Stimulated activated CD8-positive, alpha-beta memory T cell treated with anti-CD3 and anti-CD28 coated beads, Interleukin-2, amount 100 ng/mL, for 48 hours (primary cell): ENCODE results near the gene CHN1.

Source experiments
- DNase-seq, 2 donors: peaks; one replicate each; pipeline ENCODE4 v3.0.0-alpha.2; 2020; ENCODE audit warnings: low read depth in 2 of 2

Gene CHN1

DNA sequence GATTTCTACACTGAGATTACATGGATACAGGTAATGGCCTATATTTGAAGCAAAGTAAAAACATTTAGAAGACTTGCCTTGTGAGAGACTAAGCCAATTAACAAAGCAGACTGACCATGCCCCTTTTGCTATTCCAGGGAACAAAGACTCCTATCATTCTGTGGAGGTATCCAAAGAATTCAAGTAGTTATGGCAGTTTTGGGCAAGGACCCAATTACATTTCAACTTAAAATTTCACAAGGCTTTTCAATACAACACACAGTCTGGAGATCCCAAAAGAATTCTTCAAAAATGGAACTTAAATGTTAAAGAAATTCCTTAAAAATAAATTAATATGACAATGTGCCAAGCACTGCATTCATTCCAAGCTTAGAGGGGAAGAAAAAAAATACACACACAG lies 131.7 kb downstream of the CHN1 start:
- DNase-seq = no peak

- no peak for DNase-seq
Measured at GRCh38 chr2:174870787-174871186, 134.4 kb downstream of the CHN1 start.

GRCh38 chr2:174868878-174869277 lies 136.3 kb downstream of the CHN1 start:
- DNase-seq = no peak

DNA sequence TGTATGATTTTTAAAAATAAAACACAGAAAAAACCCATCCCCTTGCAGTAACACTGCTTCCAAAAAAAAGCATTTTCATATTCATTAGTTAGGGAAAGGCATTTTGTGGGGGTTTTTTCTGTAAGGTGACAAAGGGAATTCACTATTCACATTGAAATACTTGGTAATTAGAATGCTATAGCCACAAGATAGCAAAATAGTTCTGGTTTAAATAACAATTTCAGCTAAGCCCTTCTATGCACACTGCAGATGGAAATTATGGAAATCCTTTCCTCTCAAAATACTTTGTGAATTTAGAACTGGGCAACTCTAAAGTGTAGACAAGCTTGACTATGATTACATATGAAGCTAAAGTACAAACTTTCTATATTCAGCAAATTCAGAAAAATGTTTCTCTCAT lies 138.8 kb downstream of the CHN1 start:
- DNase-seq = no peak

DNA sequence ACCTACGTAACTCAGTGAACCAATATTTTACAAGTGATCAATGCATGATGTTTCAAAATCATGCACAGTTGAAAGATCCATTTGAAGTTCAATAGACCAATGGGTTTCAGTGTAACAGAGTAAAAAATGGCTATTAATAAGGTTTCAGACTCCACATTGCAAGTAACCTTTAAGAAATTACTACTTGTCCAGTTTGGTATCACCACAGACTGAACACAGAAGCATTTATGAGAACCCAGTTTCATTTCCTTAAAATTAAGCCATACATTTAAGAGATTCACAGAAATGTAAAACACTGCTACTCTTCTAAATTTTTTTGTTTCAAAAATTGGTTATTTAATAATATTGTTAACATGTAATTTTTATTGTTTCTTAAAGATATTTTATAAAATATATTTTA lies 142.0 kb downstream of the CHN1 start:
- no peak for DNase-seq

DNA sequence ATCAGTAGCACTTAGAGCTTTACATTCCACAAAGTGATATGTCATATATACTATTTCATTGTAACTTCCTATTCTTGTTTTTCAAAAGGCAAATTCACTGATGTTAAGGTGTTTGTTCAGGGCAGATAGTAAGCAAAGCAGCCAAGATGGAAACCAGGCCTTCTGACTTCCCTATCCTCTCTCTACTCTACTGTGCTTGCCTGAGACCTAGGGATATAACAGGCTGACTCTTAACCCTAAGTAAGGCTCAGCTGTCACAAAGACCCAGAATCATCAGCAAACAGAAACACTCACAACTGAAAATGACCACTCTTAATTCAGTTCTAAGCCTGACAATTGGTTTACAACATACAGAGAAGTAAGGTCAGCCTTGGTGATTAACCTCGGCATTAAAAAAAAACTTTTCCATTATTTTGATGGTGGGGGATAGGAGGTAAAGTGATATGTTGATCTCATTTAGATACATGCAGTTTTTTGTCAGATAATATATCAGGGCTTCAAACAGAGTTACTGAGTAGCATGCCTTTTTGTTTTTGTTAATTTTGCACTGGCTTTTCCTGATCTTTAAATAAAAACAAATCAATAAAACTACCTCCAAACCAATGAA lies 145.5 kb downstream of the CHN1 start:
- DNase-seq = no peak

GRCh38 chr2:174858745-174859144 lies 146.4 kb downstream of the CHN1 start:
- no peak for DNase-seq

- DNase-seq = no peak
Measured at GRCh38 chr2:174856447-174856846, 148.7 kb downstream of the CHN1 start.

DNA sequence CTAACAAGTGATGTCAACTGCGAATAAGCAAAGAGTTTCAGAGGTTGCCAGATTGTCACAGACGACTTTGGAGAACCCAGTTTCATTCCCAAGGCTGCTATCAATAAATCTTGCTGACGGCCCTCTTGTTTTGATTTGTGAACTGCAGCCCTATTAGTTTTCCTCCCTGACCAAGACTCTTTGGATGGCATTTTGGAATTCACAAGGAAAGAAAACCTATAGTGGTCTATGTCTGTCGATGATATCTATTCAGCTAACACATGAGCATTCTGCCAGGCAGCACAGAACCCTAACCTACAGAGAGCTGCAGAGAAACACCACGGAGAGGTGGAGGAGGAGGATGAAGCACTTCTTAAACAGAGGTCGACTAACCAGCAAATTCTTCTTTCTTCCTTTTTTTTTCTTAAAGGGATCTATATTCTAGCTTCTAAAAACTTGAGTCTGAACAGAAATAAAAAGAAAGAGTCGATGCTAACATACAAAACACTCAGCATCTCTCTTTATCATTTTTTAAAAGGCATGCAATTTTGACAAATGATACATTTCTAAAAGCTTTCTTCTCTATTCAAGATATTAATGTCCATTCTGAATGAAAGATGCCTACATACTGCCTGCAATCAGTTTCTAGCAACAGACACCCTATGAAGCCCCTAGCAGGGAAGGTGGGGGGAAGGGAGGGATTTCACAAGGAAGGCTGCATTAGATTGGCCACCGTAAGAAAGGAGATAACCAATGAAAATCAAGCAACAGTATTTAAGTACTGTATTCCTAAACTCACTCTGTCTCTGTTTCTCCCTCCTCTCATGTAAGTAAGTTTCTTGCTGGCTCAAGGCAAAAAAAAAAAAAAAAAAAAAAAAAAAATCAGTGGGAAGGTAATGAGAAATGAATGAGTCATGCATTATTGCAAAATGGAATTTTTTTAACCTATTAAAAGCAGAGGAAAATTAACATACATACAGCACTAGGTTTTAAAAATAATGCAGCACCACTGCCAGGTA lies 157.9 kb downstream of the CHN1 start:
- no peak for DNase-seq

DNA sequence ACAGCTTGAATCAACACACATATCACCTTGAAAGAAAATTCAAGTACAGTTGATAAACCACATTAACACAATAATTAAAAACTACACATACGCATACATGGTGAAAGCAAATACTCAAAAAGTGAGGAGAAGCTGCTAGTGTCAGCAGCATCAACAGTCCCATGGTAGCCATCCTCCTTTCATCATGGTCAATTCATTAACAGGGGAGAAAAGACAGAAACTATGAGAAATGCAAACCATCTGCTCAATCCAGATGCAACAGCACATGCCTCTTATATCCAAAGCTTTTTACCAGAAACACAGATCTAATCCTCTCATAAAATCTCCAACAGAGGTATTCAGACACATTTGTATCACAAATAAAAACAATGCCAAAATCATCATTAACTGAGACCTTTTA lies 159.0 kb downstream of the CHN1 start:
- no peak for DNase-seq

DNA sequence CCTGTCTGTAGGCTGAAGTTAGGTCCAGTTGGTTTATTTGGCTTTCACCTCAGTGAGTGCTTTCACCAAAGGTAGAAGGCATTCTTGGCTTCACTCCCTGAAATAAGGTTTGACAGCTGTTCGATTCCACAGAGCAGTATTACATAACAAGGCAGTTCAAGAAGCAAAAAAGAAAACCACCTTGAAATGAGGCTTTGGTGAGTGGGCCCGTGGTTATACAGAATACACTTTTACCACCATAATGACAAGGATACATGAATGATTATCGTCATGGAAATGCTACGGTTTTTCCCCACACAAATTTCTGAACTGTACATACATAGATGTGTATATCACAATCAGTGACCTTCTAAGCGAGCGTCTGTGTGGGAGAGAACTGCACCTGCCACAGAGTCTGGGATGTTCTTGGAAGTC lies 160.9 kb downstream of the CHN1 start:
- DNase-seq = peak in 1 of 2 donors; percentile 6

- no peak for DNase-seq
Measured at GRCh38 chr2:174842496-174842895, 162.7 kb downstream of the CHN1 start.

- no peak for DNase-seq
Measured at GRCh38 chr2:174841936-174842335, 163.2 kb downstream of the CHN1 start.

DNA sequence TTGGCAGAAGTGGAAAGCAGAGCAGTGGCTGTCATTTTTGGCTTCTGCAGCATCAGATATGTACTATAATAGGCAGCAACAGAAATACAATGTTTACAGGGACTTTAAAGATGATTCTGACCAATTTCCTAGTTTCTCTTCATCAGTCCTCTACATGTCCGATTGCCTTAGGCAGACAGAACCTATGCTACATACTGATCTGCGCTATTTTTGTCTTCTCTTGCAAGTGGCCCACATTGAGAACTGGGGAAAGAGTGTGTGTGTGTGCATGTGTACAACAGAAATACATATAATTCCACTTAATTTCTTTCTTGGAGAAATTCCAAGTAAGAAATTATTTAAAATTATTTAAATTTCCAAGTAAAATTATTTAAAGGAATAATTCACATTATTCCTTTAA lies 163.8 kb downstream of the CHN1 start:
- DNase-seq = no peak

DNA sequence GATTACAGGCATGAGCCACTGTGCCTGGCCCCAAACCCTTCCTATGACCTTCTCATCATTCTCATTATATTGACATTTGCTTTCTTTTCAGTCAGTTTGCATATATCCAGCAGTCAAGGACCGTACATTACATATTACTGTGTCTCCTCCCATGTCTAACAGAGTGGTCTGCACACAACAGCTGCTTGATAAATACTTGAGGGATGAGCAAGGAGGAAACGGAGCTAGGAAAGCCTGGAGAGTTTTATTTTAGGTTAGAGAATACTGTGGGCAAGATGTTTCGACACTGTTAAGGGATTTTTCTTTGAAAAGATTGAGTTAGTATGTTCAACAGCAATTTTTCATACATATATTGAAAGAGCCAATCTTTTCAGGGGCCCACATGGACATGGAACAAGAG lies 164.7 kb downstream of the CHN1 start:
- no peak for DNase-seq

DNA sequence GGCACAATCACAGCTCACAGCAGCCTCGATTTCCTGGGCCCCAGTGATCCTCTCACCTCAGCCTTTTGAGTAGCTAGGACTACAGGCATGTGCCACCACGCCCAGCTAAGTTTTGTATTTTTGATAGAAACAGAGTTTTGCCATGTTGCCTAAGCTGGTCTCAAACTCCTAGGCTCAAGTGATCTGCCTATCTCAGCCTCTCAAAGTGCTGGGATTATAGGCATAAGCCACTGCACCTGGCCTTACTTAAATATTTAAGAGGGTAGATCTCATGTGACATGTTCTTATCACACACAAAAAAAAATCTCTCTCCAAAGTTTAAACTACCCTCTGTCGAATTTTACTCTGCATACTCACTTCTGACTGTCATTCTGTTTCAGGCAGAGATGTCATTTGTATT lies 165.5 kb downstream of the CHN1 start:
- DNase-seq = no peak

GRCh38 chr2:174836995-174837390 lies 168.2 kb downstream of the CHN1 start:
- no peak for DNase-seq

DNA sequence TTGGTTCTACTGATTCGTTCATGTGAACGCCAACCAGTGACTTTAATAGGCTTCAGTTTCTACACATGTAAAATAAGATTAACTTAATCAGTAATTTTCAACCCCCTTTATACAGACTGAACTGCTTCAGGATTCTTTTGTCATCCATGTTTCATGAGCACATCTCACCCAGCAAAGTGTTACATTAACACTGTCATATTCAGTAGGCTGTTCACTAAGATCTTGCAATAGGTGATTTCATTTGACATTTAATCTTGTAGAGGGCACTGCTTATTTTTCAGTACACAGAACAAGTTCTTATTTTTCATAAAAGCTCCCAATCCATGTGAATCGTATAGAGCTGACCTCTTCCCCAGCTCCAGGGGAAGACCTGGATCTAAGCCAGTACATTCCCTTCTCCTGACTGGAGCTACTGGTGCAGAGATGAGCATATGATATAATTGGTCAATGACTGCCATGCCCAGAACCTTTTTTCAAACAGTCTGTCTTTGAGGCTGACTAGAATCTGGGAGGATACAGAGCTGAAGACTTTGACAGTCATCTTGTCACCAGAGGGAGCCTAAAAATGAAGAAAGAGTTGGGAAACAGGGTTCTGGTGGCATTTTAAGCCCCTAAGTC lies 168.7 kb downstream of the CHN1 start:
- no peak for DNase-seq

GRCh38 chr2:174835797-174836255 lies 169.4 kb downstream of the CHN1 start:
- DNase-seq = peak; percentile 35 to 54

DNA sequence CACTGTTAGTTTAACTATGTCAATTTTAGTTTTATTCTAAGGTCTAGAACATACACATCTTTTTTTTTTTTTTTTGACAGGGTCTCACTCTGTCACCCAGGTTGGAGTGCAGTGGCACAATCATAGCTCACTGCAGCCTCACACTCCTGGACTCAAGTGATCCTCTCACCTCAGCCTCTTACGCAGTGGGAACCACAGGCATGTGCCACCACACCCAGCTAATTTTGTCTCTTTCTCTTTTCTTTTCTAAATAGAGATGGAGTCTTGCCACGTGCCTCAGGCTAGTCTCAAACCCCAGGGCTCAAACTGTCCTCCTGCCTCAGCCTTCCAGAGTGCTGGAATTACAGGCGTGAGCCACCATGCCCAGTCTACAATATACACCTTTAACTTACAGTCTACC lies 171.4 kb downstream of the CHN1 start:
- DNase-seq = no peak

GRCh38 chr2:174830561-174830960 lies 174.6 kb downstream of the CHN1 start:
- DNase-seq = no peak

- DNase-seq = no peak
Measured at GRCh38 chr2:174829550-174829949, 175.6 kb downstream of the CHN1 start.
